Nephron progenitor cell (in vitro differentiated cells): ENCODE measurements around the gene FBXL20.
"Not testable (repeated sequence)": the region's sequence is repeated elsewhere in the genome, so short reads cannot be mapped to it uniquely, and the experiment has no call there.

Experiments used
- DNase-seq: peaks from one replicate; pipeline ENCODE4 v3.0.0; 2021
- H3K27ac Mint-ChIP-seq: 2 replicates; pipeline ENCODE4 v1.8.0; 2021; ENCODE audit warnings: mild to moderate bottlenecking, moderate library complexity, mixed read lengths
- H3K27me3 Mint-ChIP-seq: 2 replicates; pipeline ENCODE4 v1.8.0; 2021; ENCODE audit warnings: mild to moderate bottlenecking, low read depth, mixed read lengths; ENCODE audit not compliant: poor library complexity
- H3K36me3 Mint-ChIP-seq: 2 replicates; pipeline ENCODE4 v1.8.0; 2021; ENCODE audit warnings: low read depth, mixed read lengths
- H3K4me1 Mint-ChIP-seq: 2 replicates; pipeline ENCODE4 v1.8.0; 2021; ENCODE audit warnings: mixed read lengths
- H3K4me3 Mint-ChIP-seq: 2 replicates; pipeline ENCODE4 v1.8.0; 2021; ENCODE audit warnings: mild to moderate bottlenecking, moderate library complexity, mixed read lengths
- H3K9me3 Mint-ChIP-seq: 2 replicates; pipeline ENCODE4 v1.8.0; 2021; ENCODE audit warnings: mild to moderate bottlenecking, moderate library complexity, mixed read lengths
- CTCF ChIP-seq: fragments of 200-600 bp; sonication (generic); IDR thresholded peaks from 2 replicates; pipeline ENCODE4 v1.5.0; 2021; ENCODE audit warnings: antibody characterized with exemption

FBXL20 gene

GRCh38 chr17:39357986-39358385 is 43.4 kb downstream of the FBXL20 start:
- Mint-ChIP-seq H3K27ac (no peak overlapping the region), H3K4me3 (no peak overlapping the region), H3K4me1 (no peaks in the 10 kb centered on the region), H3K27me3 (peaks cover 3% of the 10 kb centered on the region), H3K36me3 (peaks cover 10% of the 10 kb centered on the region), H3K9me3 (no peaks in the 10 kb centered on the region)
- TF ChIP-seq CTCF, result no peak
- DNase-seq, result no peak

GRCh38 chr17:39357488-39357887 is 43.9 kb downstream of the FBXL20 start:
- no peaks in the 10 kb centered on the region for H3K9me3 Mint-ChIP-seq
- no peak for TF ChIP-seq CTCF
- H3K27me3 Mint-ChIP-seq, result peaks cover 3% of the 10 kb centered on the region
- no peak for DNase-seq
- no peak overlapping the region for H3K4me3 Mint-ChIP-seq
- H3K36me3 Mint-ChIP-seq, result peaks cover 10% of the 10 kb centered on the region
- no peak overlapping the region for H3K27ac Mint-ChIP-seq
- no peaks in the 10 kb centered on the region for H3K4me1 Mint-ChIP-seq

GRCh38 chr17:39352986-39353385 is 48.4 kb downstream of the FBXL20 start:
- no peak for TF ChIP-seq CTCF
- Mint-ChIP-seq H3K36me3 (peaks cover 6% of the 10 kb centered on the region), H3K4me1 (no peaks in the 10 kb centered on the region), H3K27me3 (peaks cover 3% of the 10 kb centered on the region), H3K4me3 (no peak overlapping the region), H3K9me3 (no peaks in the 10 kb centered on the region), H3K27ac (no peak overlapping the region)
- DNase-seq, result no peak

GRCh38 chr17:39352511-39352910 is 48.9 kb downstream of the FBXL20 start:
- no peak for DNase-seq
- no peak for TF ChIP-seq CTCF
- peaks cover 3% of the 10 kb centered on the region for H3K27me3 Mint-ChIP-seq
- peaks cover 5% of the 10 kb centered on the region for H3K9me3 Mint-ChIP-seq
- no peaks in the 10 kb centered on the region for H3K4me1 Mint-ChIP-seq
- peaks cover 4% of the 10 kb centered on the region for H3K36me3 Mint-ChIP-seq
- no peak overlapping the region for H3K4me3 Mint-ChIP-seq
- no peak overlapping the region for H3K27ac Mint-ChIP-seq

GRCh38 chr17:39351508-39351907 is 49.9 kb downstream of the FBXL20 start:
- TF ChIP-seq CTCF, result no peak
- Mint-ChIP-seq H3K4me3 (no peak overlapping the region), H3K27me3 (peaks cover 3% of the 10 kb centered on the region), H3K27ac (no peak overlapping the region), H3K9me3 (peaks cover 6% of the 10 kb centered on the region), H3K4me1 (no peaks in the 10 kb centered on the region), H3K36me3 (no peaks in the 10 kb centered on the region)
- no peak for DNase-seq

- H3K27ac Mint-ChIP-seq, result no peak overlapping the region
- peaks cover 3% of the 10 kb centered on the region for H3K27me3 Mint-ChIP-seq
- peaks cover 6% of the 10 kb centered on the region for H3K9me3 Mint-ChIP-seq
- H3K4me3 Mint-ChIP-seq, result no peak overlapping the region
- no peaks in the 10 kb centered on the region for H3K4me1 Mint-ChIP-seq
- DNase-seq, result no peak
- TF ChIP-seq CTCF, result no peak
- peaks cover 4% of the 10 kb centered on the region for H3K36me3 Mint-ChIP-seq
Observed at GRCh38 chr17:39349246-39349645, 52.2 kb downstream of the FBXL20 start.

GRCh38 chr17:39346863-39347262 is 54.6 kb downstream of the FBXL20 start:
- not testable (repeated sequence) for H3K4me3 Mint-ChIP-seq, H3K27ac Mint-ChIP-seq, H3K4me1 Mint-ChIP-seq, H3K9me3 Mint-ChIP-seq, DNase-seq, H3K27me3 Mint-ChIP-seq
- H3K36me3 Mint-ChIP-seq, result peaks cover 17% of the 10 kb centered on the region
